IPS-20b (cell line): ENCODE data around the gene SMPD2.

Experiments
- H3K27ac ChIP-seq: one replicate; pipeline ENCODE4 v1.5.1; 2013; ENCODE audit warnings: low read length
- H3K27me3 ChIP-seq: 2 replicates; pipeline ENCODE4 v1.6.1; 2013; ENCODE audit warnings: mild to moderate bottlenecking, low read length, inconsistent platforms; ENCODE audit not compliant: insufficient read depth
- H3K36me3 ChIP-seq: 2 replicates; pipeline ENCODE4 v1.6.1; 2013; ENCODE audit warnings: low read depth, mild to moderate bottlenecking, inconsistent platforms, low read length, moderate library complexity; ENCODE audit not compliant: insufficient read depth
- H3K4me1 ChIP-seq: 2 replicates; pipeline ENCODE4 v1.6.1; 2013; ENCODE audit warnings: mild to moderate bottlenecking, control low read depth, inconsistent platforms, low read length, moderate library complexity; ENCODE audit not compliant: insufficient read depth
- H3K4me3 ChIP-seq: 2 replicates; pipeline ENCODE4 v1.5.1; 2013; ENCODE audit warnings: mild to moderate bottlenecking, low read length, inconsistent platforms
- H3K9ac ChIP-seq: 2 replicates; pipeline ENCODE4 v1.6.1; 2013; ENCODE audit warnings: low read depth, mild to moderate bottlenecking, inconsistent platforms, low read length, moderate library complexity
- H3K9me3 ChIP-seq: 2 replicates; pipeline ENCODE4 v1.6.1; 2013; ENCODE audit warnings: mild to moderate bottlenecking, low read depth, low read length, inconsistent platforms; ENCODE audit not compliant: insufficient read depth

The SMPD2 gene

GRCh38 chr6:109447878-109448555 lies 7.5 kb downstream of the SMPD2 start:
- Histone ChIP-seq H3K4me3 (no peak overlapping the region), H3K36me3 (peaks cover 57% of the 10 kb centered on the region), H3K4me1 (no peaks in the 10 kb centered on the region), H3K9me3 (no peaks in the 10 kb centered on the region), H3K9ac (no peak overlapping the region), H3K27me3 (no peaks in the 10 kb centered on the region), H3K27ac (no peak overlapping the region)

GRCh38 chr6:109448615-109449014 lies 8.1 kb downstream of the SMPD2 start:
- Histone ChIP-seq H3K4me3 (no peak overlapping the region), H3K4me1 (no peaks in the 10 kb centered on the region), H3K36me3 (peaks cover 57% of the 10 kb centered on the region), H3K27me3 (no peaks in the 10 kb centered on the region), H3K9me3 (no peaks in the 10 kb centered on the region), H3K27ac (no peak overlapping the region), H3K9ac (no peak overlapping the region)

- Histone ChIP-seq H3K27ac (no peak overlapping the region), H3K9ac (no peak overlapping the region), H3K4me3 (no peak overlapping the region), H3K27me3 (peaks cover under 1% of the 10 kb centered on the region; the same call in 1 of the 2 replicates), H3K9me3 (no peaks in the 10 kb centered on the region), H3K36me3 (peaks cover 52% of the 10 kb centered on the region), H3K4me1 (peaks cover 3% of the 10 kb centered on the region; the same call in 1 of the 2 replicates)
Observed at GRCh38 chr6:109449064-109449794, 8.7 kb downstream of the SMPD2 start.

GRCh38 chr6:109449795-109450673 lies 9.5 kb downstream of the SMPD2 start:
- Histone ChIP-seq H3K27ac (no peak overlapping the region), H3K27me3 (peaks cover 6% of the 10 kb centered on the region; the same call in 1 of the 2 replicates), H3K9ac (no peak overlapping the region), H3K36me3 (peaks cover 44% of the 10 kb centered on the region), H3K4me3 (no peak overlapping the region), H3K4me1 (peaks cover 7% of the 10 kb centered on the region; the same call in 1 of the 2 replicates), H3K9me3 (no peaks in the 10 kb centered on the region)

- Histone ChIP-seq H3K27me3 (peaks cover 6% of the 10 kb centered on the region; the same call in 1 of the 2 replicates), H3K4me3 (no peak overlapping the region), H3K9me3 (no peaks in the 10 kb centered on the region), H3K4me1 (peaks cover 7% of the 10 kb centered on the region; the same call in 1 of the 2 replicates), H3K9ac (no peak overlapping the region), H3K36me3 (peaks cover 36% of the 10 kb centered on the region), H3K27ac (no peak overlapping the region)
Observed at GRCh38 chr6:109450801-109451200, 10.3 kb downstream of the SMPD2 start.

- no peak overlapping the region for H3K9ac ChIP-seq
- H3K4me1 ChIP-seq: peaks cover 8% of the 10 kb centered on the region; the same call in 1 of the 2 replicates
- no peak overlapping the region for H3K4me3 ChIP-seq
- no peak overlapping the region for H3K27ac ChIP-seq
- H3K36me3 ChIP-seq: peaks cover 34% of the 10 kb centered on the region
- H3K9me3 ChIP-seq: no peaks in the 10 kb centered on the region
- peaks cover 6% of the 10 kb centered on the region; the same call in 1 of the 2 replicates for H3K27me3 ChIP-seq
Observed at GRCh38 chr6:109451376-109451775, 10.9 kb downstream of the SMPD2 start.

- Histone ChIP-seq H3K27me3 (peaks cover 14% of the 10 kb centered on the region; the same call in 1 of the 2 replicates), H3K4me1 (peaks cover 14% of the 10 kb centered on the region; the same call in 1 of the 2 replicates), H3K36me3 (peaks cover 34% of the 10 kb centered on the region), H3K4me3 (no peak overlapping the region), H3K9me3 (no peaks in the 10 kb centered on the region), H3K27ac (no peak overlapping the region), H3K9ac (no peak overlapping the region)
Observed at GRCh38 chr6:109452181-109452580, 11.7 kb downstream of the SMPD2 start.

GRCh38 chr6:109453156-109453555 lies 12.6 kb downstream of the SMPD2 start:
- Histone ChIP-seq H3K4me1 (peaks cover 23% of the 10 kb centered on the region; the same call in 1 of the 2 replicates), H3K27me3 (peaks cover 14% of the 10 kb centered on the region; the same call in 1 of the 2 replicates), H3K27ac (no peak overlapping the region)

GRCh38 chr6:109453594-109454495 lies 13.3 kb downstream of the SMPD2 start:
- Histone ChIP-seq H3K9ac (peak overlapping the region; percentile 76; the same call in 1 of the 2 replicates), H3K4me1 (peaks cover 24% of the 10 kb centered on the region; the same call in 1 of the 2 replicates), H3K36me3 (peaks cover 29% of the 10 kb centered on the region)

More at GRCh38 chr6:109453156-109453555, 12.6 kb downstream of the SMPD2 start:
- H3K36me3 ChIP-seq: peaks cover 34% of the 10 kb centered on the region
- H3K9ac ChIP-seq: no peak overlapping the region
- no peaks in the 10 kb centered on the region for H3K9me3 ChIP-seq
- no peak overlapping the region for H3K4me3 ChIP-seq

More at GRCh38 chr6:109453594-109454495, 13.3 kb downstream of the SMPD2 start:
- Histone ChIP-seq H3K9me3 (no peaks in the 10 kb centered on the region), H3K27ac (no peak overlapping the region), H3K27me3 (peaks cover 14% of the 10 kb centered on the region; the same call in 1 of the 2 replicates), H3K4me3 (peak overlapping the region; percentile 89; the same call in 1 of the 2 replicates)
